Esophagus muscularis mucosa (tissue), 4 donors: ENCODE data around the gene TMX2.

Experiments
- CTCF ChIP-seq, 3 experiments: fragments of 200-600 bp in 2 of 3; fragments of 450-650 bp in 1 of 3; sonication (generic) in 2 of 3; IDR thresholded peaks; one replicate each; pipeline ENCODE4 v1.5.1; 2017 to 2019; ENCODE audit warnings: antibody characterized with exemption in 3 of 3, mild to moderate bottlenecking in 2 of 3, moderate library complexity in 1 of 3
- EP300 ChIP-seq: sonication (generic); formaldehyde crosslinking; IDR thresholded peaks from one replicate; pipeline ENCODE4 v1.6.1; 2017; ENCODE audit warnings: antibody characterized with exemption
- POLR2A ChIP-seq: fragments of 450-650 bp; IDR thresholded peaks from one replicate; pipeline ENCODE4 v1.6.1; 2017; ENCODE audit warnings: antibody characterized with exemption, moderate library complexity, mild to moderate bottlenecking, low read depth
- POLR2AphosphoS5 ChIP-seq, 2 donors: sonication (generic); formaldehyde crosslinking; IDR thresholded peaks; one replicate each; pipeline ENCODE4 v1.6.1; 2017; ENCODE audit warnings: antibody characterized with exemption in 2 of 2

DNA sequence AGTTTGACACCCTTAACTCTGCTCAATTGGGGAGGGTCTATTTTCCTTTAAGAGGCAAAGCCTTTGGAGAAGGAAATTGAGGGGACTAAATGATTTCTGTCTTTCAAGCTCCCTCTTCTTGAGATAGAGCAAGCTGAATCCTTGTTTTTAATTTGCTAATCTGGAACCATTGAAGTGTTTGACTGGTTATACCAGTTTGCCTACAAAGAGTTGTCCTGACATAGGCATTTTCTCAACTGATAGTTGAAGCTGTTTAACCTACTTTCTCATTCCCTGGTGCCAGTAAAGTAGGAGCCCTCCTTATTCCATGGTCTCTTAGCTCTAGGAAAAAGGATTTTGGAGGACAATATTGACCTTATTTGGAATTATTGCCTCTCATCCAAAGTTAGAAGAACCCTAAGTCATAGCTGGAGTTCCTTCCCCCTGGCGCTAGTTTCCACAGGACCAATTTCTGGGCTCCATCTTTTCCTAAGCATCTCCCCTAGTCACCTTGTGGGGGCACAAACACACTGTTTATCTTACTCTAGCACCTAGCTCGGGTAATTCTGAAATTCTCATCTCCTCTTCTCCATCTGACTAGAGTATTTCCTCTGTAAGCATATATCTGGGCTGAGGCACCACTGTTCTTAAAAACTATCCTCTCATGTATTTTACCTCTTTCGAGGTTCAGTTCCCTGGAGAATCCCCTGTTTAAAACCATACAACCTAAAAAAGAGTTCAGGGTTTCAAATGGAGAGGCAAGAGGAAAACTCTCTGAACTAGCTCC lies 37.0 kb upstream of the TMX2 start:
- TF ChIP-seq CTCF (IDR thresholded peaks at IDR 0.05) (no peak), POLR2A (no peak), EP300 (no peak), POLR2AphosphoS5 (IDR thresholded peaks at IDR 0.05) (no peak)
